GM12878 (cell line): ENCODE results near the gene DEPDC1B. TPM values are rescaled to one million over a fixed set of nuclear protein-coding genes. Genes with fewer than 3 reads are reported as not detected.
"Not testable (repeated sequence)": the region's sequence is repeated elsewhere in the genome, so short reads cannot be mapped to it uniquely, and the experiment has no call there.

ENCODE experiments used
- ATAC-seq: fragments of 200-7000 bp; cut with Tn5 transposase; 3 replicates; pipeline ENCODE4 v1.9.1; 2020; ENCODE audit warnings: mild to moderate bottlenecking, moderate library complexity
- BruUV-seq: library from RNA; stranded (reverse); fragments of 400-500 nt; replicated peaks from 2 replicates; lab custom pipeline; 2021; lab: Mats Ljungman, UMichigan
- CTCF ChIA-PET: fragments of 300-600 bp; sonication (Branson Sonifier 250); formaldehyde crosslinking; extraction: SDS; loops from one replicate; lab custom pipeline; 2021; ENCODE audit warnings: inconsistent platforms; lab: Yijun Ruan, JAX
- POLR2A ChIA-PET: fragments of 350-600 bp; formaldehyde crosslinking; extraction: SDS; loops from one replicate; lab custom pipeline; 2021; ENCODE audit warnings: inconsistent platforms; lab: Charles Lee
- RAD21 ChIA-PET: fragments of 300-600 bp; sonication (Branson Sonifier 250); formaldehyde crosslinking; loops from one replicate; lab custom pipeline; 2023; ENCODE audit warnings: antibody characterized with exemption; ENCODE audit not compliant: unreplicated experiment; lab: Charles Lee
- SMC1A ChIA-PET: fragments of 300-600 bp; sonication (Branson Sonifier 250); formaldehyde crosslinking; loops from one replicate; lab custom pipeline; 2023; ENCODE audit not compliant: unreplicated experiment, uncharacterized antibody; lab: Charles Lee
- DNase-seq: peaks from one replicate; pipeline ENCODE4 v3.0.0-alpha.2; 2011; ENCODE audit warnings: low read depth, low spot score
- FAIRE-seq: peaks from 3 replicates; lab custom pipeline; 2011; peaks lifted over from hg19 to GRCh38; lab: Jason Lieb, UNC
- H2AFZ ChIP-seq: 2 replicates; pipeline ENCODE4 v1.6.0; 2011; ENCODE audit warnings: low read depth, low read length, control low read depth; ENCODE audit not compliant: control insufficient read depth
- H3K27ac ChIP-seq: 2 replicates; pipeline ENCODE4 v1.5.1; 2011; ENCODE audit warnings: control low read depth; ENCODE audit not compliant: control insufficient read depth, insufficient read depth
- H3K27me3 ChIP-seq, 2 experiments: replicated peaks in 1 of 2; 2 replicates each; pipeline versions ENCODE4 v1.6.0 to v1.6.1; 2011; ENCODE audit warnings: low read length in 1 of 2; ENCODE audit not compliant: control insufficient read depth in 2 of 2, insufficient read depth in 2 of 2
- H3K36me3 ChIP-seq, 2 experiments: 2 replicates each; pipeline ENCODE4 v1.5.1; 2011; ENCODE audit warnings: low read length in 1 of 2; ENCODE audit not compliant: control insufficient read depth in 2 of 2, insufficient read depth in 2 of 2
- H3K4me1 ChIP-seq: 2 replicates; pipeline ENCODE4 v1.6.1; 2011; ENCODE audit warnings: mild to moderate bottlenecking, low read length, moderate library complexity, mixed read lengths; ENCODE audit not compliant: control insufficient read depth, insufficient read depth
- H3K4me2 ChIP-seq: 2 replicates; pipeline ENCODE4 v1.6.0; 2011; ENCODE audit warnings: control low read depth; ENCODE audit not compliant: control insufficient read depth, insufficient read depth
- H3K4me3 ChIP-seq: fragments of 200-600 bp; sonication (generic); 2 replicates; pipeline ENCODE4 v1.5.1; 2016
- H3K79me2 ChIP-seq: 2 replicates; pipeline ENCODE4 v1.6.0; 2011; ENCODE audit warnings: low read length; ENCODE audit not compliant: control insufficient read depth, insufficient read depth
- H3K9ac ChIP-seq: 2 replicates; pipeline ENCODE4 v1.8.0; 2011; ENCODE audit warnings: low read length, control low read depth, mixed read lengths; ENCODE audit not compliant: control insufficient read depth, insufficient read depth
- H3K9me3 ChIP-seq: replicated peaks from 3 replicates; pipeline ENCODE4 v1.5.1; 2011; ENCODE audit warnings: mild to moderate bottlenecking, low read length; ENCODE audit not compliant: control insufficient read depth, insufficient read depth
- H4K20me1 ChIP-seq: 2 replicates; pipeline ENCODE4 v1.6.0; 2011; ENCODE audit not compliant: control insufficient read depth, insufficient read depth
- CBX5 ChIP-seq: sonication (generic); IDR thresholded peaks from 2 replicates; pipeline ENCODE4 v1.6.1; 2016; ENCODE audit warnings: low read depth, moderate library complexity, mild to moderate bottlenecking, inconsistent platforms
- GABPA ChIP-seq: IDR thresholded peaks from 2 replicates; pipeline ENCODE4 v1.6.1; 2014; ENCODE audit warnings: antibody characterized with exemption, low read depth, mild to moderate bottlenecking, inconsistent platforms
- HDAC6 ChIP-seq: fragments of 200-600 bp; sonication (generic); IDR thresholded peaks from one replicate; pipeline ENCODE4 v1.8.0; 2017; ENCODE audit warnings: antibody characterized with exemption; ENCODE audit not compliant: unreplicated experiment
- MTA3 ChIP-seq: IDR thresholded peaks from 2 replicates; pipeline ENCODE4 v1.6.1; 2012; ENCODE audit warnings: low read length, inconsistent platforms, borderline replicate concordance
- NRF1 ChIP-seq: conservative IDR thresholded peaks from 2 replicates; pipeline ENCODE4 v1.6.1; 2011; ENCODE audit warnings: mild to moderate bottlenecking, low read depth, low read length, improper control_type of control experiment
- RAD51 ChIP-seq: fragments of 450-650 bp; IDR thresholded peaks from 2 replicates; pipeline ENCODE4 v1.6.1; 2016; ENCODE audit warnings: moderate library complexity, mild to moderate bottlenecking, inconsistent platforms
- SIN3A ChIP-seq: IDR thresholded peaks from 2 replicates; pipeline ENCODE4 v1.6.1; 2012; ENCODE audit warnings: low read depth, low read length, improper control_type of control experiment
- SMC3 ChIP-seq: IDR thresholded peaks from 2 replicates; pipeline ENCODE4 v1.6.1; 2011; ENCODE audit warnings: low read length, improper control_type of control experiment, borderline replicate concordance
- WRNIP1 ChIP-seq: IDR thresholded peaks from 2 replicates; pipeline ENCODE4 v1.6.1; 2011; ENCODE audit warnings: low read depth, low read length, improper control_type of control experiment, borderline replicate concordance
- ZBTB33 ChIP-seq: fragments of 450-650 bp; IDR thresholded peaks from 2 replicates; pipeline ENCODE4 v1.6.1; 2017; ENCODE audit warnings: mild to moderate bottlenecking
- WGBS: methylation state at CpG from one replicate; pipeline ENCODE4 v1.1.6; 2016; ENCODE audit warnings: low lambda C conversion rate; ENCODE audit not compliant: insufficient replicate concordance, insufficient coverage; ENCODE audit errors: missing lambda C conversion rate; 5-methylcytosine and 5-hydroxymethylcytosine counted together
- in situ Hi-C: fragments of 300-500 bp; cut with MboI; formaldehyde crosslinking; loops from 9 replicates; pipeline ENCODE4 v1.14.3; 2018; ENCODE audit warnings: mixed read lengths
- intact Hi-C: fragments of 100-400 bp; cut with micrococcal nuclease; formaldehyde crosslinking; loops from one replicate; pipeline ENCODE4 v1.14.2; 2022; ENCODE audit not compliant: unreplicated experiment
- polyA plus RNA-seq, 11 experiments: library from polyadenylated mRNA; depleted of rRNA in 4 of 11; unstranded in 6 of 11; stranded (reverse) in 5 of 11; fragments of >200 nt; fragmentation: Nextera tagmentation in 4 of 11; fragmentation: Illumina TruSeq in 1 of 11; extraction: Ambion mirVana in 4 of 11; extraction: Trizol in 1 of 11; gene quantifications; 1 replicate in 1 of 11; 2 replicates in 10 of 11; pipeline versions ENCODE4 v1.2.1 to v1.2.3, GENCODE V29; 2011 to 2016; ENCODE audit warnings: inconsistent platforms in 2 of 11, missing spikeins in 2 of 11, low read depth in 1 of 11
- total RNA-seq, 4 experiments: library from RNA; depleted of rRNA in 3 of 4; stranded (reverse); fragments of >200 nt in 3 of 4; fragmentation: Illumina TruSeq in 1 of 4; extraction: Trizol in 1 of 4; gene quantifications; 2 replicates each; pipeline versions ENCODE4 v1.2.1 to v1.2.3, GENCODE V29; 2013 to 2021

Gene DEPDC1B
- total and polyA plus RNA-seq, 10 of the 15 experiments (the other 5 are each of a cell fraction or from before 2014, with no cell fraction given) = 29.7 to 56.5 (median 35.5) TPM

DNA sequence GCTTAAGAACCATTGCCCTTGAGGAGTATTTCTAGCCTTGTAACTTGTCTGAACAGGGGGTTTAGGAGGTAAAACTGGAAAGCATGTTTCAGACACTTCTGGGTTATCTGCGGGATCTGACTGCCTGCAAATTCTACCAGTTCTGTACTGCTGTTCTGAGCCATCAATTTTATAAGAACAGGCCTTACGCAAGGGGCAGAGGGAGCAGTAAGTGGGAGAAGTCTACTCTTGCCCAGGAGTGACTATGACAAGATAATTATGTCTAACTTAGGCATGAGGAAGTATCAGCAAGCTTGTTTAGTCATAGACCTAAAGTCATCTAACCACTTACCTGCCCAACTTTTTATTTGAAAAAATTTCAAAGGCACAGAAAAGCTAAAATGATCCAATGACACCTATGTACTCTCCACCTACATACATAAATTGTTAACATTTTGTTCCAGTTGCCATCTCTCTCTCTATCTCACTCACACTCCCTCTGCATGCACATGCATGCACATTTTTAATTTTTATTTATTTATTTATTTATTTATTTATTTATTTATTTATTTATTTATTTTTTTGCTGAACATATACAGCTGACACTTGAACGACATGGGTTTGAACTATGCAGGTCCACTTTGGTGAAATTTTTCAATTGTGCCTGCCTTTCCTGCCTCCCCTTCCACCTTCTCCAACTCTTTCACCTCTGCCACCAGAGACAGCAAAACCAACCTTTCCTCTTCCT, 18.4 kb upstream of the DEPDC1B start (continued):
- no peak for TF ChIP-seq SIN3A
- no peak for TF ChIP-seq WRNIP1
- TF ChIP-seq HDAC6 = no peak
- no peak for TF ChIP-seq CBX5
- no peak for TF ChIP-seq RAD51
- no peak for TF ChIP-seq NRF1
- no peak for TF ChIP-seq ZBTB33
- no peak for TF ChIP-seq GABPA
- TF ChIP-seq SMC3 = no peak
- TF ChIP-seq MTA3 = no peak

GRCh38 chr5:60715201-60715928, 15.4 kb upstream of the DEPDC1B start:
- H3K27ac ChIP-seq, H3K9me3 ChIP-seq, BruUV-seq, intact Hi-C loops, H3K36me3 ChIP-seq, H3K4me2 ChIP-seq, H3K79me2 ChIP-seq, H3K4me1 ChIP-seq, ATAC-seq, DNase-seq, SMC1A ChIA-PET, H3K9ac ChIP-seq, H3K27me3 ChIP-seq, H2AFZ ChIP-seq, in situ Hi-C loops, H4K20me1 ChIP-seq, H3K4me3 ChIP-seq, RAD21 ChIA-PET, CTCF ChIA-PET, FAIRE-seq: not testable (repeated sequence)
- 93% methylated on average over 3 of the region's 3 CpGs for WGBS
- POLR2A ChIA-PET = interaction anchor here (0.6 kb wide), 1 partner anchor 30 kb away, joined by 3 read pairs; no protein-coding TSS in a partner anchor
